Peyer's patch (tissue), 4 donors: ENCODE measurements around the gene TSPOAP1.

Experiments
- CTCF ChIP-seq, 6 experiments: fragments of 450-650 bp in 4 of 6; fragments of 200-600 bp in 2 of 6; sonication (generic) in 1 of 6; IDR thresholded peaks; one replicate each; pipeline ENCODE4 v1.5.1; 2017 to 2019; ENCODE audit warnings: antibody characterized with exemption in 6 of 6, mild to moderate bottlenecking in 3 of 6, moderate library complexity in 1 of 6
- POLR2A ChIP-seq, 2 donors: fragments of 450-650 bp; IDR thresholded peaks; one replicate each; pipeline ENCODE4 v1.5.1; 2017; ENCODE audit warnings: antibody characterized with exemption in 2 of 2, mild to moderate bottlenecking in 2 of 2, moderate library complexity in 2 of 2

GRCh38 chr17:58320570-58321323 lies 7.8 kb downstream of the TSPOAP1 start:
- no peak for TF ChIP-seq CTCF (IDR thresholded peaks at IDR 0.05)
- TF ChIP-seq POLR2A (IDR thresholded peaks at IDR 0.05) = no peak
